GM21526 (cell line): ENCODE measurements around the gene AK5.

ENCODE experiments used
- ATAC-seq: cut with Tn5 transposase; IDR thresholded peaks from one replicate; pipeline ENCODE4 v1.9.1; 2021; ENCODE audit warnings: moderate library complexity; ENCODE audit not compliant: unreplicated experiment, low FRiP score

AK5 gene, protein sequence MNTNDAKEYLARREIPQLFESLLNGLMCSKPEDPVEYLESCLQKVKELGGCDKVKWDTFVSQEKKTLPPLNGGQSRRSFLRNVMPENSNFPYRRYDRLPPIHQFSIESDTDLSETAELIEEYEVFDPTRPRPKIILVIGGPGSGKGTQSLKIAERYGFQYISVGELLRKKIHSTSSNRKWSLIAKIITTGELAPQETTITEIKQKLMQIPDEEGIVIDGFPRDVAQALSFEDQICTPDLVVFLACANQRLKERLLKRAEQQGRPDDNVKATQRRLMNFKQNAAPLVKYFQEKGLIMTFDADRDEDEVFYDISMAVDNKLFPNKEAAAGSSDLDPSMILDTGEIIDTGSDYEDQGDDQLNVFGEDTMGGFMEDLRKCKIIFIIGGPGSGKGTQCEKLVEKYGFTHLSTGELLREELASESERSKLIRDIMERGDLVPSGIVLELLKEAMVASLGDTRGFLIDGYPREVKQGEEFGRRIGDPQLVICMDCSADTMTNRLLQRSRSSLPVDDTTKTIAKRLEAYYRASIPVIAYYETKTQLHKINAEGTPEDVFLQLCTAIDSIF

GRCh38 chr1:77281491-77282186, at the start of gene AK5:
TSS of gene AK5 (plus strand) at chr1:77282019. CDS start at chr1:77282314, 295 bp downstream.
- no peak for ATAC-seq

DNA sequence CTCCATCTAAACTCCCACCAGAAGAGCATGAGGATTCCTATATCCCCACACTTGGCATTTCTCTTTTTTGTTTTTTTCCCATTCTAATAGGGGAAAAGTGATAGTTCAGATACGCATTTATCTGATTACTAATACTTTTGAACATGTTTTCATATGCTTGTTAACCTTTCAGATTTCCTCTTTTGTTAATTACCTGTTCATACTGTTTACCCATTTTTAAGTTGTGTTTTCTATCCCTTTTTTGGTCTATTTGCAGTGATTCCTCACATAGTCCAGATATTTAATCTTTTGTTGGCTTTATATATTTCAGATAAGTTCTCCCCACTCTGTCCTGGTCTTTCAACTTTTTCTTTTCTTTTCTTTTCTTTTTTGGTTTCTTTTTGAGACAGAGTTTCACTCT, 49.0 kb upstream of the AK5 start:
- no peak for ATAC-seq

GRCh38 chr1:77234096-77234495, 47.7 kb upstream of the AK5 start:
- no peak for ATAC-seq

- ATAC-seq: no peak
Observed at GRCh38 chr1:77234943-77235342, 46.9 kb upstream of the AK5 start.

DNA sequence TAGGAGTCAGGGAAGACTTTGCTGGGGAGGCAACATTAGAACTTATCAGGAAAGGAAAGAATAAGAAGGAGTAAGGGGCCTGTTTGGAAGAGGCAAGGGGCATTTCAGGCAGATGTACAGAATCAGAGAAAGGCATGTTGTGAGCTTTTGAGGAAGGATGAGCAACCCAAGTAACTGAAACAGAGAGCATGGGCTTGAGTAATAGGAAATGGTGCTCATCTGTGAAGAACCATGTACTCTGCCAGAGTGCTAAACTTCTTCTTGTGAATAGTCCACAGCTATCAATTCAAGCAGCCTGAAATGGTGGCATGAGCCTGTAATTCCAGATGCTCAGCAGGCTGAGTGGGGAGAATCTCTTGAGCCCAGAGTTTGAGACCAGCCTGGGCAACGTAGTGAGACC, 43.4 kb upstream of the AK5 start:
- ATAC-seq: no peak

- ATAC-seq: no peak
Observed at GRCh38 chr1:77239311-77239710, 42.5 kb upstream of the AK5 start.

DNA sequence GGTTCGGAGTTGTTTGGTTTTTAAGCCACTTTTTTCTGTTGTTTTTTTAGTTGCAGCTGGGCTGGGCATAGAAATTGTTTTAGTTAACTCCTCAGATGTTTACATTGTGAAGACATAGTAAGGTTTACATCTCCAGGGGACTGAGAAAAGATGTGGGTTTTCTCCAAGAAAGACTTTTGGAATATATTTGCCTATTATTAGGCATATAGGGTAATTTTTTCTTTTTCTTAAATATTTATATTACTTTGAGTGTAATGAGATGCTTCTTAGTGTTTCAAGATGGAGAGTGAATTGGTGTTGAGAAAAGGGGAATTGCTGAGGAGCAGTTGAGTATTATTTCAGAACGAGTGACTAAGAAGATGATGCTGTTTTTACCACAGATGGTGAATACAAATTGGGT, 36.0 kb upstream of the AK5 start:
- ATAC-seq: no peak

GRCh38 chr1:77250126-77250525, 31.7 kb upstream of the AK5 start:
- ATAC-seq: no peak

GRCh38 chr1:77253211-77253610, 28.6 kb upstream of the AK5 start:
- ATAC-seq: no peak

- no peak for ATAC-seq
Observed at GRCh38 chr1:77263708-77264107, 18.1 kb upstream of the AK5 start.

GRCh38 chr1:77265180-77265579, 16.6 kb upstream of the AK5 start:
- no peak for ATAC-seq

GRCh38 chr1:77267035-77267434, 14.8 kb upstream of the AK5 start:
- no peak for ATAC-seq

GRCh38 chr1:77271852-77272580, 9.8 kb upstream of the AK5 start:
- ATAC-seq: no peak

DNA sequence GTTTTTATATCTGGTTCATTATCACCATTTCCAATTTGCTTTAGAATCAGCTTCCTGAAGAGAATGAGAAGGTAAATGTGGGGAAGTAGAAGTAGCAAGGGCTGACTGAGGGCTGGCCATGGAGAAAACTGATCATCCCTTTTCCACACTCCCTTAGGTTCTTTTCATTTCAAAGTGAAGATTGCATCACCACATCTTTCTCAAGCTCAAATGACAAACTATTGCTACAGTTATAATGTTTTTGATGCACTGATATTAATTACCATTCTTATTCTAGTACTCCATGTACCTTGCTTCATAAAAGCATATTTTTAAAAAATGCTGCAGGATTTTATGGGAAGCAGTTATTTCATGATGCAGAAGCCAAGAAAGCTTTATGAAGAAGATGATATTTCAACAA, 7.9 kb upstream of the AK5 start:
- no peak for ATAC-seq

DNA sequence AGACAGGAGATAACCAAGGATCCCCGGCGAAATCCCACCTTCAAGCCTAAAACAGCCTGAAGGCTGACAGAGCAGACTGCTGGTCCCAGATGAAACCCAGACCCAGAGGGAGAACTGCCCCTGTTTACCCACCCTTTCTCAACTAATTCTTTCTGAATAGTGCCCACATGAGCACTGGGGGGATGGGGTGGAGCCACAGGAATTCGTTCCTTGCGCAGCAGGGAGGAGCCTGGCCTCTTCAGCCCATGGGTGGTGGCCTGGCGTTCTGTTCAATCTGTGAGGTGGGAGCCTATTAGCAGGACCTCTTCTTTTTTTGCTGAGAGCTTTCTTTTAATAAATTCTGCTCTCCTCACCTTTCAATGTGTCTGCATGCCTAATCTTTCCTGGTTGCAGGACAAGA, 6.6 kb upstream of the AK5 start:
- ATAC-seq: no peak

DNA sequence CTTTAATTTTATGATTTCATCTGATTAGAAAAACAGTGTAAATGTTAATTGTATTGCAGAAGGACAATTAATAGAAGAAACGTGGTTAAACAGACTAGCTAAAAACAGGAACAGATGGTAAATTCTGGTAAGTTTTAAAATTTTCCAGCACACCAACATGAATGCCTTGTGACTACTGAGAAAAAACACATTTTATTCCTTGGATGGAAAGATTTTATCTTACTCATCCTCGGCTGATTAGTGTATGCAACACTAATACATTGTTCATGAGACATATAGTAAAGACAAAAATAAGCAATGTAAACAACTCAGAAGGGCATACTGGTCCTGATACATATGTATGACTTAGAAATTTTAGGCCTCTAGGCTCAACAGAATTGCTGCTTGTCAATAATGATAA, 4.9 kb upstream of the AK5 start:
- no peak for ATAC-seq

DNA sequence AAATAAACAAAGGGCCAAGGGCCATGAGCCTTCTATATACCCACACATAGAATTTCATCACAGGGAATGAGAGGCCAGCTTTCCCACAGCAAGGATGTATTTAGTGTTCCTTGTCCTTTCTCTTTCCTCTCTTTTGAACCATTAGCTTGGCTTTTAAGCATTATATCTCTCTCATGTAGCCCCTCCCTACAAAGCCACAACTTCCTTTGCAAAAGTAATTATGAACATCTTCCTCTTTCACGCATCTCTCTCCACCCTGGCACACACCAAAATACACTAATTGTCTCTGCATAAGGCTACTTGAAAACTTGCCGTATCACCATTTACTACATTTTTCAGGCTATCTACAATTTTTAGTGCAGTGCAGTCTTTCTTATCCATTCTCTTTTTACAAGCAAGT, 1.9 kb upstream of the AK5 start:
- ATAC-seq: no peak

DNA sequence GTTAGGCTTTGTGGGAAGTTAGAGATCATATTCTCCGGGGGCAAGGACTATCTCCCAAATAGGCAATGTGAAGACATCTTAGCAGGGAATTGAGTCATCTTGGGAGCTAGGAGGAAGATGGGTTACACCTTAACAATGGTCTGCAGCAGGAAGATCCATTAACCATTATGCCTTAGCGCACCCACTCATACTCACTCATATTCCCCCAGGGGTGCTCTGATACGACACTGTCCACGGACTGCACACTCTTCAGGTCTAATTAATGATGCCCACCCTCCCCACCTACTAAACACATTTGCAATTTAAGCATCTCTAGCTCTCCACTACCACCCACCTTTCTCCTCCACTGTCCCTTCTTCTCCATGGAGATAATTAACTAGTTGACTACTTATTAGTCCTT, 857 bp upstream of the AK5 start:
- ATAC-seq: no peak

GRCh38 chr1:77282187-77282865, 507 bp downstream of the AK5 start:
- ATAC-seq: no peak

DNA sequence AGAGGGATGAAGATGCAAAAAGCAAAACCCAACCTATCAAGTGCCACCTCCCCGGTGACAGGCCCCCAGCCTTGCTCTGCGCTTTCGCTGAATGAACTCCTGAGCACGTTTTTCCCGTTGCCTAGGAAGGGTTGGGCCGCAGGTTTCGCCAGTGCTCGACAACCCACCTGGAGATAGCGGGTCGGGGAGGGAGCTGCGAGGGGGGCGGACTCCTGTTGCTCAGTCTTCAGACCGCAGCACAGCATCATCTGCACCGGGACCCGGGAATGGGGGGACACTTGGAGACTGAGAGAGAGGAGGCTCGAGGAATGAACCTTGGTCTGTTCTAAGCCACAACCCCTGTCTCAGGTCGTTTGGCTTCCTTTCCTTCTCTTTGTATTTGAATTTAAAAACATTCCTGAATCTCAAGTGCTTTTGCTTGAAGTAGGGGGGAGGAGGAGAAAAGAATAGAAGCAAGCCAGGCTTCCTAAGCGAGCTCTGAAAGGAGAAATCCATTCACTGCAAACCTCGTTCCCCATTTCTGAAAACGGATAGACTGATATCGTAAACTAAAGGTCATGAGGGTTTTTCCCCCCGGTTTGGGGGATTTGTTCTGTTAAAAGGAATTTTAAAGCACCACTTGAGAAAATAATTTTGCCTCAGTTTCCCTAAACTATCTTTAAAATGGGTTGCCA, 1.2 kb downstream of the AK5 start:
- ATAC-seq: no peak
